Transverse colon (tissue), 3 donors: Measurements from ENCODE around the gene KLK7.

Source experiments
- CTCF ChIP-seq, 5 experiments: fragments of 200-600 bp in 3 of 5; fragments of 450-650 bp in 2 of 5; sonication (generic) in 3 of 5; IDR thresholded peaks; 1 replicate in 2 of 5; 2 replicates in 3 of 5; pipeline ENCODE4 v1.5.1; 2016 to 2017; ENCODE audit warnings: antibody characterized with exemption in 5 of 5, inconsistent platforms in 3 of 5, mild to moderate bottlenecking in 2 of 5, moderate library complexity in 1 of 5
- EP300 ChIP-seq: sonication (generic); formaldehyde crosslinking; IDR thresholded peaks from one replicate; pipeline ENCODE4 v1.6.1; 2017; ENCODE audit warnings: antibody characterized with exemption, low read depth
- POLR2A ChIP-seq: fragments of 450-650 bp; IDR thresholded peaks from one replicate; pipeline ENCODE4 v1.6.1; 2016; ENCODE audit warnings: antibody characterized with exemption, mild to moderate bottlenecking, moderate library complexity

- TF ChIP-seq EP300 (no peak), POLR2A (no peak), CTCF (IDR thresholded peaks at IDR 0.05) (no peak)
These were observed 35.2 kb upstream of the KLK7 start for GRCh38 chr19:51018745-51019543.
